HCT116 (cell line): ENCODE data around the gene MDP1.

Experiments
- EZH2phosphoT487 ChIP-seq: fragments of 200-600 bp; IDR thresholded peaks from 2 replicates; pipeline ENCODE4 v1.6.1; 2018; ENCODE audit warnings: antibody characterized with exemption, borderline replicate concordance
- POLR2A ChIP-seq: IDR thresholded peaks from 2 replicates; pipeline ENCODE4 v1.7.0; 2011; ENCODE audit warnings: borderline replicate concordance; ENCODE audit not compliant: insufficient read depth, insufficient read length; ENCODE audit errors: extremely low read depth
- POLR2AphosphoS5 ChIP-seq: IDR thresholded peaks from 2 replicates; pipeline ENCODE4 v1.6.1; 2011; ENCODE audit warnings: mild to moderate bottlenecking, low read depth, low read length, moderate library complexity
- SP1 ChIP-seq: IDR thresholded peaks from 2 replicates; pipeline ENCODE4 v1.6.1; 2012; ENCODE audit warnings: low read depth
- TCF7L2 ChIP-seq: IDR thresholded peaks from 2 replicates; pipeline ENCODE4 v1.7.0; 2011; ENCODE audit warnings: borderline replicate concordance, inconsistent platforms; ENCODE audit not compliant: insufficient read depth, insufficient read length; ENCODE audit errors: extremely low read depth
- YY1 ChIP-seq: IDR thresholded peaks from 2 replicates; pipeline ENCODE4 v1.6.1; 2011; ENCODE audit warnings: low read length, low read depth, moderate library complexity, mild to moderate bottlenecking; ENCODE audit not compliant: insufficient replicate concordance; ENCODE audit errors: extremely low read depth
- ZFX ChIP-seq: fragments of 450-650 bp; IDR thresholded peaks from 2 replicates; pipeline ENCODE4 v1.6.1; 2017
- TF ChIP-seq, protein P1 (sequence below), 3 experiments: fragments of 200-600 bp in 1 of 3; sonication (generic) in 1 of 3; IDR thresholded peaks in 2 of 3; conservative IDR thresholded peaks in 1 of 3; 2 replicates each; pipeline ENCODE4 v1.5.1; 2012 to 2017; ENCODE audit warnings: low read depth in 2 of 3, low read length in 2 of 3, antibody characterized with exemption in 1 of 3, borderline replicate concordance in 1 of 3, control low read depth in 1 of 3, mild to moderate bottlenecking in 1 of 3, mixed read lengths in 1 of 3, mixed run types in 1 of 3, moderate library complexity in 1 of 3; ENCODE audit not compliant: insufficient read depth in 1 of 3

DNA sequence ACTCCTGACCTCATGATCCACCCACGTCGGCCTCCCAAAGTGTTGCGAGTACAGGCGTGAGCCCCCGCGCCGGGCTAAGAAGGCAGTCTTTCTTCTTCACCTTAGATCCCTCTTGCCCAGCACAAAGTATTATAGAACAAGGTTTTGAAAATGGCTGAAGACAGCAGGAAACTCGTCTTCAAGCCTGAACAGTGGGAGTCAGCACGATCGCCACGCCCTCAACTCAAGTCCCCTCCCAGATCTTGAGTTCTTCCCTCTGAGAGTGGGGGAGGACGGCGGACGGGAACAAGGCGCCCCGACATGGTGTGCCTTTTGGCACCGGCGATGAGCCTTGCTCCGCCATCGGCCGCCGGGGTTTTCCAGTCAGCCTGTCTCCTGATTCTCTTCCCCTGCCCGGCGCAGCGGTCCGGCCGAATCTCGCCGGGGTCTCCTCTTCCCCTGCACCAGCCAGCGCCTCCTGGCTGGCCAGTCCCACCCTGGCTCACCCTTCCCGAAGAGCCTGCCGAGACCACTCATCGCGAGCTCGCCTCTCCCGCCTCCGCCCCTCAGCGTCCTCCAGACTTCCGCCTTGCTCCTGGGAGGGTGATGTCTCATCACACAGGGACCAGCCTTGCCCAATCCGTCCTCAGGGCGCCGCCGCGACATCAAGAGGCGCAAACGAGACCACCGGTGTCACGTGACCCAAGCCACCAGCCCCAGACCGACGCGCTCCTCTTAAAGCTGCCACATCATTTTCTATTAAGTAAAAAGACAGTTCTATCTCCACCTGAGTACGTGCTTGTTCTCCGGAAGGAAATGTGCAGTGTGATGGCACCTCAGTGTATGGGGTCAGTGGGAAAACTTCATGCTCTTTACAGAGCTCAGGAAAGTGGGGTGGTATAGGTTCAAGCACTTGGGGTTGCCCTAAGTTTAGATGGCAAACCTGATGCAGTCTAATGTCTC is 2.7 kb downstream of the MDP1 start, which contains the start of gene CHMP4A:
- TF ChIP-seq, protein P1, sequence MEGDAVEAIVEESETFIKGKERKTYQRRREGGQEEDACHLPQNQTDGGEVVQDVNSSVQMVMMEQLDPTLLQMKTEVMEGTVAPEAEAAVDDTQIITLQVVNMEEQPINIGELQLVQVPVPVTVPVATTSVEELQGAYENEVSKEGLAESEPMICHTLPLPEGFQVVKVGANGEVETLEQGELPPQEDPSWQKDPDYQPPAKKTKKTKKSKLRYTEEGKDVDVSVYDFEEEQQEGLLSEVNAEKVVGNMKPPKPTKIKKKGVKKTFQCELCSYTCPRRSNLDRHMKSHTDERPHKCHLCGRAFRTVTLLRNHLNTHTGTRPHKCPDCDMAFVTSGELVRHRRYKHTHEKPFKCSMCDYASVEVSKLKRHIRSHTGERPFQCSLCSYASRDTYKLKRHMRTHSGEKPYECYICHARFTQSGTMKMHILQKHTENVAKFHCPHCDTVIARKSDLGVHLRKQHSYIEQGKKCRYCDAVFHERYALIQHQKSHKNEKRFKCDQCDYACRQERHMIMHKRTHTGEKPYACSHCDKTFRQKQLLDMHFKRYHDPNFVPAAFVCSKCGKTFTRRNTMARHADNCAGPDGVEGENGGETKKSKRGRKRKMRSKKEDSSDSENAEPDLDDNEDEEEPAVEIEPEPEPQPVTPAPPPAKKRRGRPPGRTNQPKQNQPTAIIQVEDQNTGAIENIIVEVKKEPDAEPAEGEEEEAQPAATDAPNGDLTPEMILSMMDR (IDR thresholded peaks at IDR 0.05 in 2 of 3, conservative IDR thresholded peaks at IDR 0.05 in 1 of 3; ENCODE audit: borderline replicate concordance in 1 of 3, insufficient read depth in 1 of 3, low read depth in 2 of 3, low read length in 2 of 3): 0 out of 6 replicates have a peak, but pooled peaks of 1 of the 3 experiments have one; percentile 12
- TF ChIP-seq YY1 (no peak), ZFX (no peak), POLR2A (peak; percentile 77), EZH2phosphoT487 (no peak), SP1 (peak; percentile 93), POLR2AphosphoS5 (peak; percentile 90), TCF7L2 (no peak)
